ENCODE results near the gene DZIP1L.
"Not testable (repeated sequence)": the region's sequence is repeated elsewhere in the genome, so short reads cannot be mapped to it uniquely, and the experiment has no call there.

Gene DZIP1L

DNA sequence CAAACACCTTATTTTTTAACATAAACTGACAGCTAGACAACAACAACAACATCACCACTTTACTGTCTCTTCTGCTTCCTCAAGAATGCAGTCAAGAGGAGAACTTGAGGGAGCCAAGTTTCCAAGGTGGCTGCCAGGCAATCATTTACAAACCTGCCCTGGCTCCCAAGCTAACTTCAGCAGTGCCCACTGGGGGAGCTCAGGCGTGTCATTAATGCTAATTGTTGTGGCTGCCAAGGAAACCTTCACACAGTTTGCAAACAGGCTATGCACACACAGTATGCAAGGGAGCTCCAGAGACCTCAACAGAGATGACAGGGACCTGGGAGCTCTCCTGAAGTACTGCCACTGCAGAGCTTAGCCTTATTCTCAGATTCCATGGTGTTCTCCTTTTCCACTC is 2.1 kb downstream of the DZIP1L start:
- Histone ChIP-seq H3K27ac (ENCODE audit: low read depth, low read length) (no peak overlapping the region), H2AFZ (ENCODE audit: low read depth, low read length, severe bottlenecking) (no peak overlapping the region), H3K9me2 (replicated peaks; ENCODE audit: insufficient read depth, low read length) (no peaks in the 10 kb centered on the region), H3K9ac (ENCODE audit: low read length) (no peak overlapping the region), H3K79me2 (ENCODE audit: insufficient read depth, low read length) (no peaks in the 10 kb centered on the region), H3K4me3 (ENCODE audit: insufficient read depth, low read length, poor library complexity, severe bottlenecking) (no peak overlapping the region), H4K20me1 (ENCODE audit: low read depth, low read length) (no peaks in the 10 kb centered on the region), H3K36me3 (ENCODE audit: low read length) (no peaks in the 10 kb centered on the region), H3K4me2 (ENCODE audit: low read depth, low read length, poor library complexity, severe bottlenecking) (no peak overlapping the region), H3F3A (ENCODE audit: insufficient read depth) (no peaks in the 10 kb centered on the region), H3K9me3 (ENCODE audit: insufficient read depth, low read length) (no peaks in the 10 kb centered on the region), H3K27me3 (ENCODE audit: low read length) (no peaks in the 10 kb centered on the region)
- TF ChIP-seq EZH2phosphoT487 (conservative IDR thresholded peaks at IDR 0.05; ENCODE audit: low read length) = no peak
- no peak for TF ChIP-seq CTCF (IDR thresholded peaks at IDR 0.05; ENCODE audit: insufficient read depth, low read length, poor library complexity, severe bottlenecking)

DNA sequence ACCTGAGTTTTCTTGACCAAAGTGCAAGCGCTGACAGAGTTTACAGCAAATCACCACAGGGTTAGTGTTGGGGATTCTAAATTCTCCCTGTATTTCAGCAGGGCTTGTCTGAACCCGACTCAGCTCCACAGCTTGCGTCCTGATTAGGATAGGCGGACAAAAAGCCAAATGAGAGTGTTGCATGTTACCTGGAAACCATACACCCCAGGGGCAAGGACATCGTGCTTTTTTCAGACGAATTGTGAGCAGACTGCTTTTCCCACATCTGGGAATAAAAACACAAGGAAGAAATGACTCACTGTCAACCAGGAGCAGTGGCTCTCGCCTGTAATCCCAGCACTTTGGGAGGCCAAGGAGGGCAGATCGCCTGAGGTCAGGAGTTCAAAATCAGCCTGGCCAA is 3.0 kb downstream of the DZIP1L start:
- Histone ChIP-seq H3K9ac (ENCODE audit: low read length) (no peak overlapping the region), H3K4me3 (ENCODE audit: insufficient read depth, low read length, poor library complexity, severe bottlenecking) (no peak overlapping the region), H3K79me2 (ENCODE audit: insufficient read depth, low read length) (no peaks in the 10 kb centered on the region), H3K27me3 (ENCODE audit: low read length) (no peaks in the 10 kb centered on the region), H3K27ac (ENCODE audit: low read depth, low read length) (no peak overlapping the region), H3K9me2 (replicated peaks; ENCODE audit: insufficient read depth, low read length) (no peaks in the 10 kb centered on the region), H4K20me1 (ENCODE audit: low read depth, low read length) (no peaks in the 10 kb centered on the region), H3K36me3 (ENCODE audit: low read length) (no peaks in the 10 kb centered on the region), H3K9me3 (ENCODE audit: insufficient read depth, low read length) (no peaks in the 10 kb centered on the region), H2AFZ (ENCODE audit: low read depth, low read length, severe bottlenecking) (no peak overlapping the region), H3K4me2 (ENCODE audit: low read depth, low read length, poor library complexity, severe bottlenecking) (no peak overlapping the region), H3F3A (ENCODE audit: insufficient read depth) (no peaks in the 10 kb centered on the region)
- TF ChIP-seq CTCF (IDR thresholded peaks at IDR 0.05; ENCODE audit: insufficient read depth, low read length, poor library complexity, severe bottlenecking) = no peak

DNA sequence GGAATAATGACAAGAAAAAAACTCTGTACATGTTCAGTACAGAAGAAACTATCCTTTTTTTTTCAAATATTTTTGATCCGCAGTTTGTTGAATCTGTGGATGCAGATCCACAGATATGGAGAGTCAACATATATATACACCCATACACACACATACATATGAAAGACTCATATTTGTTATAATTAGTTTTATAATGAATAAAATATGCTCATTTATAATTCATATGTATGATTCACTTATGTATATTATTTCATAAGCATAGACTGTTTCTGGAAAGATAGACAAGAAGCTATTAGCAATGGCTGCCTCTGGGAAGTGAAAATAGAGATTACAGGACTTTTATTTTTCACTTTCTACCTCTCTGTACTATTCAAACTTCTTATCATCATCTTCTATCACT is 9.8 kb downstream of the DZIP1L start:
- H2AFZ ChIP-seq (ENCODE audit: low read depth, low read length, severe bottlenecking) = no peak overlapping the region
- H3K27ac ChIP-seq (ENCODE audit: low read depth, low read length) = no peak overlapping the region
- no peaks in the 10 kb centered on the region for H3K9me2 ChIP-seq (replicated peaks; ENCODE audit: insufficient read depth, low read length)
- H3K4me3 ChIP-seq (ENCODE audit: insufficient read depth, low read length, poor library complexity, severe bottlenecking) = no peak overlapping the region
- no peak overlapping the region for H3K9ac ChIP-seq (ENCODE audit: low read length)
- H3K9me3 ChIP-seq (ENCODE audit: insufficient read depth, low read length) = no peaks in the 10 kb centered on the region
- H3K36me3 ChIP-seq (ENCODE audit: low read length) = no peaks in the 10 kb centered on the region
- no peaks in the 10 kb centered on the region for H3K79me2 ChIP-seq (ENCODE audit: insufficient read depth, low read length)
- H3F3A ChIP-seq (ENCODE audit: insufficient read depth) = no peaks in the 10 kb centered on the region
- no peak for TF ChIP-seq EZH2phosphoT487 (conservative IDR thresholded peaks at IDR 0.05; ENCODE audit: low read length)
- TF ChIP-seq CTCF (IDR thresholded peaks at IDR 0.05; ENCODE audit: insufficient read depth, low read length, poor library complexity, severe bottlenecking) = no peak
- H3K27me3 ChIP-seq (ENCODE audit: low read length) = no peaks in the 10 kb centered on the region
- no peaks in the 10 kb centered on the region for H4K20me1 ChIP-seq (ENCODE audit: low read depth, low read length)
- H3K4me2 ChIP-seq (ENCODE audit: low read depth, low read length, poor library complexity, severe bottlenecking) = no peak overlapping the region

DNA sequence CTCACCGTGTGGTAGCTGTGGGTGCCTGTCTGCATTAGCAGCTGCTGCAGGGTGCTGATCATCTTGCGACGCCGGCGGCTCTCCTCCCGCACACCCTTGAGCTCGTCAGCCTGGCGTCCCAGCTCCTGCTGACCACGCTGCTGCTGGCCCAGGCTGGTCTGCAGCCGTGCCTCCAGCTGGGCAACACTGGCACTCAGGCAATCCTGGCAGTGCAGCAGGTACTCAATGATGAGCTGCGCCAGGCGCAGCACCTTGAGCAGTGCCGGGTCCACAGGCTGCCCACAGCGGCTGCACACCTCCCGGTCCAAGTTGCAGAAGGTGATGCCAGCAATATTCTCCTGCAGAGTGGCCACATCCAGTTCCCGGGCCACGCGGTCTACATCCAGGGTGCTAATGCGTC is 11.9 kb downstream of the DZIP1L start:
- no peaks in the 10 kb centered on the region for H3K9me2 ChIP-seq (replicated peaks; ENCODE audit: insufficient read depth, low read length)
- no peaks in the 10 kb centered on the region for H3K27me3 ChIP-seq (ENCODE audit: low read length)
- no peaks in the 10 kb centered on the region for H3K9me3 ChIP-seq (ENCODE audit: insufficient read depth, low read length)
- no peak overlapping the region for H2AFZ ChIP-seq (ENCODE audit: low read depth, low read length, severe bottlenecking)
- H3K27ac ChIP-seq (ENCODE audit: low read depth, low read length) = no peak overlapping the region
- no peak overlapping the region for H3K4me2 ChIP-seq (ENCODE audit: low read depth, low read length, poor library complexity, severe bottlenecking)
- H3F3A ChIP-seq (ENCODE audit: insufficient read depth) = no peaks in the 10 kb centered on the region
- H3K79me2 ChIP-seq (ENCODE audit: insufficient read depth, low read length) = no peaks in the 10 kb centered on the region
- H3K4me3 ChIP-seq (ENCODE audit: insufficient read depth, low read length, poor library complexity, severe bottlenecking) = no peak overlapping the region
- H3K36me3 ChIP-seq (ENCODE audit: low read length) = no peaks in the 10 kb centered on the region
- H4K20me1 ChIP-seq (ENCODE audit: low read depth, low read length) = no peaks in the 10 kb centered on the region
- no peak for TF ChIP-seq CTCF (IDR thresholded peaks at IDR 0.05; ENCODE audit: insufficient read depth, low read length, poor library complexity, severe bottlenecking)
- TF ChIP-seq EZH2phosphoT487 (conservative IDR thresholded peaks at IDR 0.05; ENCODE audit: low read length) = no peak
- no peak overlapping the region for H3K9ac ChIP-seq (ENCODE audit: low read length)

DNA sequence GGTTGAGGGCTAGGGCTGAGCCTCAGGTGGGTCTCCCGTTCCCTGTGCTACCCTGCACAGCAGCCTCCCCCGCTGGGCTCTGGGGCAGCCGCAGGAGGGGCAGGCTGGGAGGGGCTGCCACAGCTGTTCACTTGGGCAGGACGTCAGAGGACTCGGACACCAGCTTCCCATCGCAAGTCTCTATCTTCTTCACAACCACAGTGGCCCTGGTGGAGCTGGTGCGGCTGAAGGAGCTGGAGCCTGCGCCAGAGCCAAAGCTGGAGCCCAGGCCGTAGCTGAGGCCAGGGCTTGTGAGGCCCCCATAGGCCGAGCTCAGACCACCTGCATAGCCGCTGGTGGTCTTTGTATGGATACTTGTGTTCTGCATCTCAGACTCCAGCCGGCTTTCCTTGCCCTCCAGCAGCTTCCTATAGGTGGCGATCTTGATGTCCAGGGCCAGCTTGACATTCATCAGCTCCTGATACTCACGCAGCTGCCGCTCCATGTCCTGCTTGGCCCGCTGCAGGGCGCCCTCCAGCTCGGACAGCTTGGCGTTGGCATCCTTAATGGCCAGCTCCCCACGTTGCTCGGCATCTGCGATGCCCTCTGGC is 14.0 kb downstream of the DZIP1L start:
- not testable (repeated sequence) for H3K9me3 ChIP-seq (ENCODE audit: insufficient read depth, low read length); H3K27ac ChIP-seq (ENCODE audit: low read depth, low read length); H3K4me2 ChIP-seq (ENCODE audit: low read depth, low read length, poor library complexity, severe bottlenecking); H3K36me3 ChIP-seq (ENCODE audit: low read length); H3K79me2 ChIP-seq (ENCODE audit: insufficient read depth, low read length); H3K9ac ChIP-seq (ENCODE audit: low read length); H3K9me2 ChIP-seq (replicated peaks; ENCODE audit: insufficient read depth, low read length); H3F3A ChIP-seq (ENCODE audit: insufficient read depth); H3K27me3 ChIP-seq (ENCODE audit: low read length); H4K20me1 ChIP-seq (ENCODE audit: low read depth, low read length); H3K4me3 ChIP-seq (ENCODE audit: insufficient read depth, low read length, poor library complexity, severe bottlenecking); H2AFZ ChIP-seq (ENCODE audit: low read depth, low read length, severe bottlenecking)

Data from SU-DHL-6 (cell line).